Right lobe of liver (tissue), 4 donors: ENCODE data around the gene CACNA2D4.

Experiments used
- CTCF ChIP-seq, 4 donors: fragments of 200-600 bp in 3 of 4; fragments of 450-650 bp in 1 of 4; IDR thresholded peaks; one replicate each; pipeline versions ENCODE4 v1.5.1 to v1.8.0; 2016 to 2022; ENCODE audit warnings: antibody characterized with exemption in 4 of 4, mild to moderate bottlenecking in 2 of 4
- POLR2A ChIP-seq: fragments of 450-650 bp; IDR thresholded peaks from one replicate; pipeline ENCODE4 v1.6.1; 2017; ENCODE audit warnings: antibody characterized with exemption, mild to moderate bottlenecking
- donor health status: DM: no; HTN: no; CAD: no.
- donor health status: DM: no; HTN: no; CAD: no.
- donor health status: DM: no; HTN: yes; CAD: no.

DNA sequence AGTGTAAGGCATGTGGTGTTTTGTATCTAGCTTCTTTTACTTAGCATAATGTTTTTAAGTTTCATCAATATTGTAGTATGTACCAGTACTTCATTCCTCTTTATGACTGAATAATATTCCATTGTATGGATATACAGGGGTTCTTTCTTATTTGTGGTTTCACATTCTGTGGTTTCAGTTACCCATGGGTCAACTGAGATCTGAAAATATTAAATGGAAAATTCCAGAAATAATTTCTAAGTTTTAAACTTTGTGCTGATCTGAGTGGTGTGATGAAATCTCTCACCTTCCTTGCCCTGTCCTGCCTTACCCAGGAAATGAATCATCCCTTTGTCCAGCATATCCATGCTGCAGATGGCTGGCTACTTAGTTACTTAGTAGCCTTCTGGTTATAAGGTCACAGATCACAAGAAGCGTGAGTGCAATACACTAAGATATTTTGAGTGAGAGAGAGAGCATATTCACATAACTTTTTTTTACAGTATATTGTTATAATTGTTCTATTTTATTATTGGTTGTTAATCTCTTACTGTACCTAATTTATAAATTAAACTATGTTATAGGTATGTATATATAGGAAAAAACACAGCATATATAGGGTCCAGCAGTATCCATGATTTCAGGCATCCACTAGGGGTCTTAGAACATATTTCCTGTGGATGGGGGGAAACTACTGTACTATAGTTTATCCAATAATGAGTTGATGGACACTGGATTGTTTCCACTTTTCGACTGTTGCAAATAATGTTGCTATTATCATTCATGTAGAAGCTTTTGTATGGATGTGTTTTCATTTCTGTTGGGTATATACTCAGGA lies 157.7 kb downstream of the CACNA2D4 start:
- no peak for TF ChIP-seq POLR2A
- TF ChIP-seq CTCF (IDR thresholded peaks at IDR 0.05) = no peak
